GM19372 (cell line): ENCODE results near the gene RPS6KA4.

Source experiments
- ATAC-seq: cut with Tn5 transposase; IDR thresholded peaks from one replicate; pipeline ENCODE4 v1.9.1; 2021; ENCODE audit warnings: mild to moderate bottlenecking, low read depth, moderate library complexity; ENCODE audit not compliant: unreplicated experiment

RPS6KA4 gene

DNA sequence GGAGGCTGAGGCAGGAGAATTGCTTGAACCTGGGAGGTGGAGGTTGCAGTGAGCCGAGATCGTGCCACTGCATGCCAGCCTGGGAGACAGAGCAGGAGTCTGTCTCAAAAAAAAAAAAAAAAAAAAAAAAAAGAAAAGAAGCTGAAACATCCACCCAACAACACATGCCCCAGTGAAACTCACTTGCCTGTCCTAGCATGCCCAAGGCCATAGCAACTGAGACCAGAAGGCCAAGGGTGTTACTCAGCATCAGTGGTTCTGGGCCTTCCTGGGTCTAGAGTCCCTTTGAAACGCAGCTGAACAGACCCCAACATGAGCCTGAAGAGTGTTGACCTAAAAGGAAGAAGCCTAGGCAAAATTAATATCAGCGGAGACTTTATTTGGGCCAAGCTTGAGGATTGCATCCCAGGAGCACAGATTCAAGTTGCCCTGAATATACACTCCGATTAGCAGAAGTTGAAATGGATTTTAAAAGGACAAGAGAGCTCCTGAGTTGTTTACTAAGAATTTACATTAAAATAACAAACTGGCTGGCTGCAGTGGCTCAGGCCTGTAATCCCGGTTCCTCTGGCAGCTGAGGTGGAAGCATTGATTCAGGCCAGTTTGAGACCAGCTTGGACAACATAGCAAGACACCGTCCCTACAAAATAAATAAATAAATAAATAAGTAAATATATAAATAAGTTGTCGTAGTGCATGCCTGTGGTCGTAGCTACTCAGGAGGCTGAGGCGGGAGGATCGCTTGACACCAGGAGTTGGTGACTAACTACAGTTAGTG, 34.1 kb upstream of the RPS6KA4 start:
- ATAC-seq, result no peak

GRCh38 chr11:64327375-64327774, 31.6 kb upstream of the RPS6KA4 start:
- no peak for ATAC-seq

DNA sequence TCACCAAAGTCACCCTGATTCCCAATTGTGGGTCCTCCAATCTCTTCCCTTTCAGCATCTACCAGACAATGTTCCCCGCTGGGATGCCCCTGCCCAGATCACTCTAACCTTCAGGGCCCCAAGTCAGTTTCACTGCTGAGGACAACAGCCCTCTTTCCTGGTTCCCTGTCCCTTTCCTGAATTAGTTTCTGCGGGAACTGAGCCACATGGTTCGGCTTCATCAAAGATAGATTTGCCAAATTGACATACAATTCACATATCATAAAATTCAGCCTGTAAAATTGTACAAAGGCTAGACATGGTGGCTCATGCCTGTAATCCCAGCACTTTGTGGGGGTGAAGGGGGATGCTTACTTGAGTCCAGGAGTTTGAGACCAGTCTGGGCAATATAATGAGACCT, 31.0 kb upstream of the RPS6KA4 start:
- no peak for ATAC-seq

DNA sequence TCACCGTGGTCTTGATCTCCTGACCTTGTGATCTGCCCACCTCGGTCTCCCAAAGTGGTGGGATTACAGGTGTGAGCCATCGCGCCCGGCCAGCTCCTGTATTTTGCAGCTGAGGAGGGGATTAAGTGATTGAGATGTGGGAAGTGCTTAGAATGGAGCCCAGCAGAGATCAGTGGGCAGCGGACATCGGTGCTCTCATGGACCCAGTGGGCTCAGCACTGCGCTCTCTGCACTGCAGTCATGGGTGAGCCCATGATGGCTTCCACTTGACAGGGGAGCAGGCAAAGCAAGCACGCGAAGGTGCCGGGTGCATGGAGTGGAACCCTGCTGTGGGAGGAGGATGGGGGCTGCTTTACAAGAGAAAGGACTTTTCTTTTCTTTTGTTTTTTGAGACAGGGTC, 28.1 kb upstream of the RPS6KA4 start:
- no peak for ATAC-seq

DNA sequence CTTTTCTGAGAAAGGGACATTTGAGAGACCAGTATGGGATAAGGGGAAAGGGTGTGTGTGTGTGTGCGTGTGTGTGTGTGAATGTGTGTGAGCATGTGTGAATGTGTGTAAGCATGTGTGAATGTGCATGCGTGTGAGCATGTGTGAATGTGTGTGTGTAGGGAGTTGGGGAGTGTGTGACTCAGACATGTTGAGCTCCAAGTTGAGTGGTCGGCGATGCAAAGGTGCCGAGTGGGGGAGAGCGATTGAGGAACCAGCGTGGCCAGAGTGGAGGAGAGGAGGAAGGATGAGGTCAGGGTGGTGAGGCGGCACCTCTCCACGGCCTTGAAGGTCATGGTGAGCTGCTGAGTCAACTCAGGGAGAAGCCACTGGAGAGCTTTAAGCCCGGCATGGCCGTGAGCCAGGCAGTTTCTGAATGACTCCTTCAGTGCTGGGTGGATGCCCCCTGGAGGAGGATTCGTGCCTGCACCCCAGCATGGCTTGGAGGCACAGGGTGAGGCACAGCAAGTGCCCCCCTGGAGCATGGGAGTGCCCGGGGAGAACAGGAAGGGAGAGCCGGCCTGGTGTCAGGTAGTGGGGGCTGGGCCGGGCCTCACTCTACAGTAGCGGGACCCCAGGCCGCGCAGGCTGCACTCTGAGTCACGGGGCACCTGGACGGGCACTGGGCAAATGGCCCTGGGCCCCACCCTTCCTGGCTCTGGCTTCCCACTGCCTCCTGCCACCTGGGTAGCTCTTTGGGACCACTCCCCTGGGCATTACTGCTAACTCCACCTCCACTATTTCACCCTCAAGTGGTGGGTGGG, 27.2 kb upstream of the RPS6KA4 start:
- no peak for ATAC-seq

DNA sequence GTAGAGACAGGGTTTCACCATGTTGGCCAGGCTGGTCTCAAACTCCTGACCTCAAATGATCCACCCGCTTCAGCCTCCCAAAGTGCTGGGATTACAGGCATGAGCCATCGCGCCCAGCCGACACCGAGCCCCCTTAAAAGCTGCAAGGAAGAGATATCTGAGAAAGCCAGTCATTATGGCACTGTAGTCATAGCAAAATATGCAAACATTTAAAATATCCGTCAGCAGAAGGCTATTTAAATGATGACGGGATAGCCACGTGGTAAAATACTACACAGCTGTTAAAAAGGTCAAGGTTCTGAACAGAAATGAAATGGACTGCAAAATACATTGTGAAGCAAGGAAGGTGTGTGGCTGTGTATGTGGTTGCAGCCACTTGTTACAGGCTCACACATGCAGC, 25.4 kb upstream of the RPS6KA4 start:
- no peak for ATAC-seq

DNA sequence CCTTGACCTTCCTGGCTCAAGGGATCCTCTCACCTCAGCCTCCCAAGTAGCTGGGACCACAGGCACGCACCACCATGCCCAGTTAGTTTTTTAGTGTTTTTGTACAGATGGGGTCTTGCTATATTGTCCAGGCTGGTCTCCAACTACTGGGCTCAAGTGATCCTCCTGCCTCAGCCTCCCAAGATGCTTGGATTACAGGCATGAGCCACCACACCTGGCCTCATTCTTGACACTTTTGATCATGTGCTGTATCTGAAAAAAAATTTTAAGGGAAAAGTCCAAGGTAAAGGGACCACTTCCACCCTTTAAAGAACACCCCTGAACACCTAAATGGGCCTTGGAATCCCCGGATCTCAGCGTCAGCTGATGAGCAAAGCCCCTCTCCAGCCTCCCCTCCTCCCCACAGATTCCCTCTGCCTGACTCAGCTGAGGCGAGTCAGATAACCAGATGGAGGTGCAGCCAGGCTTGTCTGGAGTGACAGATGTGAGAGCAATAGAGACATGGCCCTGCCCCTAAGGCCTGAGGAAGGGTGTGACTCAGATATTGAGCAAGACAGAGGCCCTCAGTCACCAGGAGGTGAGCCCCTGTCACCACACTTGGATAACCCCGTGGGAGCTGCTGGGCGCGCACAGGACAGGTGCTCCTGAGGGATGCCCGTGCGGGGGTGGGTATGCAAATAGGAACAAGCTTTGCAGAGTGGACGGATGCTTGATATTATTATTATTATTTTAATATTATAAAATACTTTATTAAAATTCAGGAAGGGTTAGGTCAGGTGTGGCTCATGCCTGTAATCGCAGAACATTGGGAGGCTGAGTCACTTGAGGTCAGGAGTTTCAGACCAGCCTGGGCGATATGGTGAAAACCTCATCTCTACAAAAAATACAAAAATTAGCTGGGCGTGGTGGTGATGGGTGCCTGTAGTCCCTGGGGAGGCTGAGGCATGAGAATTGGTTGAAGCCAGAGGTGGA, 23.9 kb upstream of the RPS6KA4 start:
- no peak for ATAC-seq

DNA sequence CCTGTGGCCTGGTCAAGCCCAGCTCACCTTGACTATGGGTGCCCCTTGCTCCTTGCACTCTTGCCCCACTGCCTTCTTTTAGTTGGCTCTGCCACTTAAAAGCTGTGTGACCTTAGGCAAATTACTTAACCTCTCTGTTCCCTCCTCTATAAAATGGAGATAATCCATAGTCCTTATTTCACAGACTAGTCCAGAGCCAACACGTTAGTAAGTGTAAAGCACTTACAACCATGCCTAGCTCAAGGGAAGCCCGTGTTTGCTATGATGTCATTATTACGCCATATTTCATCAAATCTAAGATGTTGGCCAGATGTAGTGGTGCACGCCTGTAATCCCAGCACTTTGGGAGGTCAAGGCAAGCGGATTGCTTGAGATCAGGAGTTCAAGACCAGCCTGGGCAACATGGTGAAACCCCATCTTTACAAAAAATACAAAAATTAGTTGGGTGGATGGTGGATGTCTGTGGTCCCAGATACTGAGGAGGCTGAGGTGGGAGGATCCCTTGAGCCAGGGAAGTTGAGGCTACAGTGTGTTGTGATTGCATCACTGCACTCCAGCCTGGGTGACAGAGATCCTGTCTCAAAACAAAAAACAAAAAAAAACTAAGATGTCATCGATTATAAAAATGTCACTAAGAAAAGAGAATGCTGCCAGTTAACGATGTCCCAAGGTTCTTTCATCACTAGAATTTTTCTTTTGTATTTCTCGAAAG, 21.3 kb upstream of the RPS6KA4 start:
- no peak for ATAC-seq

DNA sequence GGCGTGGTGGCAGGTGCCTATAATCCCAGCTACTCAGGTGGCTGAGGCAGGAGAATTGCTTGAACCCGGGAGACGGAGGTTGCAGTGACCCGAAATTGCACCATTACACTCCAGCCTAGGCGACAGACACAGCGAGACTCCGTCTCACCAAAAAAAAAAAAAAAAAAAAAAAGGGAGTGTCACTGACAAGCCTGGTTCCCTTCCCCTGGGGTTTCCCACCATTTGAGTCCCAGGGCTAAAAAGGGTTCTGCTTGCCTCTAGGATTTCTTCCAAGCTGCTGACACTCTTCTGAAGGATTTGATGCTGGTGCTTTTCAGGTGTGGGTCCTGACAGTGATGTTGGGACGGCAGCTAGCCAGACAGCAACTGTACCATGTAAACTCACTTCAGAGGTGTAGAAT, 20.2 kb upstream of the RPS6KA4 start:
- no peak for ATAC-seq

DNA sequence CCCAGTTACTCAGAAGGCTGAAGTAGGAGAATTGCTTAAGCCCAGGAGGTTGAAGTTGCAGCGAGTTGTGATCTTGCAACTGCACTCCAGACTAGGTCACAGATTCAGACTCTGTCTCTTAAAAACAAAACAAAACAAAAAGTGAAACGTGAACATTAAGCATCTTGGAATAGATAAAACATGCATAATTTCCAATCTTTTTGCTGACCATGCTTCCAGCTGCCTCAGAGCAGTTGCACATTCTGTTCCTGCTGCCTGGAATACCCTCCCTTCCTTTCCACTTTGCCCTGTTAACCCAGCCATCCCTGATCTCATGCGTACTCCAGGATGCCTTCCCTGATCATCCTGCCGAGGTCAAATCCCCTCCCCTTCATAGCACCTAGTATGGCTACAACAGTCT, 19.7 kb upstream of the RPS6KA4 start:
- ATAC-seq, result no peak

DNA sequence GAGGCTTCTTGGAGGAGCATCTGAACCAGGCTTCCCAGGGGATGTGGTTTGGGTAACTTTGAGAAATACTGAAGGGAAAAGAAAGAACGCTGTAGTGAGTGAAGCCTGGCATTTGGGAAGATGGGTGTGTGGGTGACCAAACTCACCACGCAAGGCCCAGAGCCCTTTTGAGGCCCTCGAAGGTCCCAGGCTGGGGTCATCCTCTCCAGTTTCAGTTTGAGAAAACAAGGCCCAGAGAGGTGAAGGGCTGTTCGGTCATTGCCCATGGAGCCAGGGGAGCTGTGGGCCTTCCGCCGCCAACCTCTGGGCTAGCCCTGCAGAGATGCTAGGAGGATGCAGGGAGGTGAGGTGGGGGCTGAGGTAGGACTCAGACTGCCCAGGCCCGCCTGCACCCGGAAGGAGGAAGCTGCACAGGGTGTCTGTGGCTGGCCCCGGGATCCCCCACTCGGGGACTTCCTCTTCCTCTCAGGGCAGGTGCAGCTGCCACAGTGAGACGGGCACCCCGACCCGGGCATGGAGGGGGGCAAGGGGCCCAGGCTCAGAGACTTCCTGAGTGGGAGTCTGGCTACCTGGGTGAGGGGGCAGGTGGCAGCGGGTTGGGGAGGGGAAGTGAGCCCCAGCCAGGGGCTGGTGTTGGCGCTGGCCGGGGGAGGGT, 19.1 kb upstream of the RPS6KA4 start, which contains the start of gene CCDC88B:
TSS of gene CCDC88B (plus strand) at position 451 of the 655 bp plus-strand sequence. CDS start at position 514, 63 bp downstream.
- ATAC-seq, result no peak

DNA sequence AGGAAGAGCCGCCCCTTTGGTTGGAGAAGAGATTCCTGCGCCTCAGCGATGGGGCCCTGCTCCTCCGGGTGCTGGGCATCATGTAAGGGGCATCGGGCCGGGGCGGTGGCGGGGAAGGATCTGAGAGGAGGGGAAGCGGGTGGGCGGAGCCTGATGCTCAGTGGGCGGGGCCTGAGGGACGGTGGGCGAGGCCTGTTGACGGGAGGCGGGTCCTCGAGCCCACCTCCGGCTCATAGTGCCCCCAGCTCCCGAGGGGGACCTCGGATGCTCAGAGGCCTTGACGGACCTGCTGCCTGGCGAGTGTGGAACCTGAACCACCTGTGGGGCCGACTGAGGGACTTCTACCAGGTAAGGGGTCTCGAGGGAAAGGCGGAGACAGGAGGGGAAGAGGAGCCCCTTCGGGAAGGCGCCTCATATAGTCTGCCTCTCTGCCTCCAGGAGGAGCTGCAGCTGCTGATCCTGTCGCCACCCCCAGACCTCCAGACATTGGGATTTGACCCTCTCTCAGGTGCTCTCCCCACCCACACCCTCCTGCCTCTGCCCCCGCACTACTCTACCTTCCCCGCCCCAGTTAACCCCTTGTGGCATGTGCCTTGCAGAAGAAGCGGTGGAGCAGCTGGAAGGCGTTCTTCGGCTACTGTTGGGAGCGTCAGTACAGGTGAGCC, 18.2 kb upstream of the RPS6KA4 start:
- no peak for ATAC-seq

- ATAC-seq, result no peak
These were observed 17.5 kb upstream of the RPS6KA4 start for GRCh38 chr11:64341429-64341828.

- ATAC-seq, result no peak
These were observed 16.8 kb upstream of the RPS6KA4 start for GRCh38 chr11:64341851-64342791.

DNA sequence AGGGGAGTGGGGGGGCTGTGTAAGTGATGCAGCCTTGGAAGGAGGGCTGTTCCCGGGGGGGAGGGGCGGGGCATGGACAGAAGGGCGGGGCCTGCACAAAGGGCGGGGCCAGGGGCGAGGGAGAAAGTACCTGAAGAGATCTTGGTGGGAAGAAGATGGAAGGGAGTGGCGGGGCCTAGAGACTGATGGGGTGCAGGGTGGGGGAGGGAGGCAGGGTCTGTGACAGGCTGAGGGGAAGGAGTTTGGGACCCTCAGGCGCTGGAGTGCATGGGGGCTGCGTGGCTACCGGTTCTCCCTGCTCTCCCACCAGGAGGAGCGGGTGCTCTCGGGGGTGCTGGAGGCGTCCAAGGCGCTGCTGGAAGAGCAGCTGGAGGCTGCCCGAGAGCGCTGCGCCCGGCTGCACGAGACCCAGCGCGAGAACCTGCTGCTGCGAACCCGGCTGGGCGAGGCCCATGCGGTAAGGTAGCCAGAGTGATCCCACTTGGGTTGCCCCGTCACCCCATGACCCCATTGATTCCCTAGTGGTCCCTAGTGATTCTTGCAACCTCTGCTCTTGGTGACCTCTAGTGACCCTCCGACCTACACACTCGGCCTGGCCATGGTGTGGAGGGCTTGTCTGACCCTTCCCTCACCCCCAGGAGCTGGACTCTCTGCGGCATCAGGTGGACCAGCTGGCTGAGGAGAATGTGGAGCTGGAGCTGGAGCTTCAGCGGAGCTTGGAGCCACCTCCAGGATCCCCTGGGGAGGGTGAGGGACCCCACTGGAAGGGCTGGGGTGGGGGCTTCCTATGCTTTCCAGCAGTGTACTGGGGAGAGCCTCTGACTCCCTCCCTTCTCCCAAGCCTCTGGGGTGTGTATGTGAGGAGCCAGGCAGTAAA, 15.9 kb upstream of the RPS6KA4 start:
- no peak for ATAC-seq

DNA sequence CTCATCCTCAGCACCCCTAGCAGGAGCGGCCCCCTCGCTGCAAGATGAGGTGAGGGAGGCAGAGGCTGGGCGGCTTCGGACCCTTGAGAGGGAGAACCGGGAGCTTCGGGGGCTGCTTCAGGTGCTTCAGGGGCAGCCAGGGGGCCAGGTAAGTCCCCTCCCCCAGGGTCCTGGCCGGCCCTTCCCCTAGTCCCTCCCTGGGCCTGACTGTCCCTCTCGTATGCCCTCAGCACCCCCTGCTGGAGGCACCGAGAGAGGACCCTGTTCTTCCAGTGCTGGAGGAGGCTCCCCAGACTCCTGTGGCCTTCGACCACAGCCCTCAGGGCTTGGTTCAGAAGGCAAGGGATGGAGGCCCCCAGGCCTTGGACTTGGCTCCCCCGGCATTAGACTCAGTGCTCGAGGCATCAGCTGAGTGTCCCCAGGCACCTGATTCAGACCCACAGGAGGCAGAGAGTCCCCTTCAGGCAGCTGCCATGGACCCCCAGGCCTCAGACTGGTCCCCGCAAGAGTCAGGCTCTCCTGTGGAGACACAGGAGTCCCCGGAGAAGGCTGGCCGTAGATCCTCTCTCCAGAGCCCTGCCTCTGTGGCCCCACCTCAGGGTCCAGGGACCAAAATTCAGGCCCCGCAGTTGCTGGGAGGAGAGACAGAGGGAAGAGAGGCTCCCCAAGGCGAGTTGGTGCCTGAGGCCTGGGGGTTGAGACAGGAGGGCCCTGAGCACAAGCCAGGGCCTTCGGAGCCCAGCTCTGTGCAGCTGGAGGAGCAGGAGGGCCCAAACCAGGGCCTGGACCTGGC, 15.0 kb upstream of the RPS6KA4 start:
- no peak for ATAC-seq
